Omental fat pad (tissue), 4 donors: ENCODE data around the gene CNTNAP2. TPM values are rescaled to one million over a fixed set of nuclear protein-coding genes. Genes with fewer than 3 reads are reported as not detected.
"Not testable (repeated sequence)": the region's sequence is repeated elsewhere in the genome, so short reads cannot be mapped to it uniquely, and the experiment has no call there.

Experiments
- ATAC-seq: fragments of 150-250 bp; one replicate; pipeline ENCODE4 v1.9.1; 2016; ENCODE audit warnings: mild to moderate bottlenecking, moderate library complexity; ENCODE audit not compliant: low FRiP score
- DNase-seq: peaks from one replicate; pipeline ENCODE4 v3.0.0-alpha.2; 2019; ENCODE audit warnings: low spot score
- total RNA-seq, 4 donors: library from RNA; depleted of rRNA; stranded (reverse); fragments of >200 nt; gene quantifications; one replicate each; pipeline ENCODE4 v1.1.0, GENCODE V29; 2016
- TF ChIP-seq, protein P1 (sequence below), 3 donors: fragments of 450-650 bp; IDR thresholded peaks; one replicate each; pipeline ENCODE4 v1.5.1; 2016 to 2017; ENCODE audit warnings: antibody characterized with exemption in 3 of 3, mild to moderate bottlenecking in 3 of 3, moderate library complexity in 2 of 3

Gene CNTNAP2
- total RNA-seq, 4 donors from 2014 or later: 0.38 to 1.5 (median 1.1) TPM; not detected in 1

DNA sequence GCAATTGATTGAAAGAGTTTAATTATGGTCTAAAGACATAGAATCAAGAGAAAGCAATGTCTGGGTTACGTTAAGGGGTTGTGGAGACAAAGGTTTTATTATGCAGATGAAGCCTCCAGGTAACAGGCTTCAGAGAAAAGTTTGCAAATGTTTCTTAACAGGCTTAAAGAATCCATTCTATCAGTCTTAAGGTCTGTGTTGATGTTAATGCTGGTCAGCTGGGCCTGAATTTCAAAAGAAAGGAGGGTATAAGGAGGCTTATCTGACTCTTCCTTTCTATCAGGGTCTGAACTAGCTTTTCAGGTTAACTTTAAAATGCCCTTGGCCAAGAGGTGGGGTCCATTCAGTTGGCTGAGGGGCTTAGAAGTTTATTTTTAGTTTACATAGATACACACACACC, 1469.5 kb downstream of the CNTNAP2 start:
- no peak for ATAC-seq
- DNase-seq: no peak
- TF ChIP-seq, protein P1, sequence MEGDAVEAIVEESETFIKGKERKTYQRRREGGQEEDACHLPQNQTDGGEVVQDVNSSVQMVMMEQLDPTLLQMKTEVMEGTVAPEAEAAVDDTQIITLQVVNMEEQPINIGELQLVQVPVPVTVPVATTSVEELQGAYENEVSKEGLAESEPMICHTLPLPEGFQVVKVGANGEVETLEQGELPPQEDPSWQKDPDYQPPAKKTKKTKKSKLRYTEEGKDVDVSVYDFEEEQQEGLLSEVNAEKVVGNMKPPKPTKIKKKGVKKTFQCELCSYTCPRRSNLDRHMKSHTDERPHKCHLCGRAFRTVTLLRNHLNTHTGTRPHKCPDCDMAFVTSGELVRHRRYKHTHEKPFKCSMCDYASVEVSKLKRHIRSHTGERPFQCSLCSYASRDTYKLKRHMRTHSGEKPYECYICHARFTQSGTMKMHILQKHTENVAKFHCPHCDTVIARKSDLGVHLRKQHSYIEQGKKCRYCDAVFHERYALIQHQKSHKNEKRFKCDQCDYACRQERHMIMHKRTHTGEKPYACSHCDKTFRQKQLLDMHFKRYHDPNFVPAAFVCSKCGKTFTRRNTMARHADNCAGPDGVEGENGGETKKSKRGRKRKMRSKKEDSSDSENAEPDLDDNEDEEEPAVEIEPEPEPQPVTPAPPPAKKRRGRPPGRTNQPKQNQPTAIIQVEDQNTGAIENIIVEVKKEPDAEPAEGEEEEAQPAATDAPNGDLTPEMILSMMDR (IDR thresholded peaks at IDR 0.05): no peak

DNA sequence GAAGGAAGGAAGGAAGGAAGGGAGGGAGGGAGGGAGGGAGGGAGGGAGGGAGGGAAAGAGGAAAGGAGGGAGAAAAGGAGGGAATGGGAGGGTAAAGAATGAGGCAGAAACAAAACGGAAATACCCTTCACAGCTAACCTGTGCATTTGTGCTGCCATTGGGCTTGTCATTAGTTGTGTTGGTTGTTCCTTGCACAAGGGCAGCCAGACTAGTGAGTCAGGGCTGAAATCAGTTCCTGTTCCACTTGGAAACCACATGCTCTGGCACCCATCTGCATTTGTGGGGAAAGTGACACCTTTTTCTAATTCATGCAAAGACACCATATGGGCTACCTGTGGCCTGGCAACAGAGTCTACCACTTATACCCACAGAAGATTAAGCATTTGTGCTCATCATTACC, 1469.9 kb downstream of the CNTNAP2 start:
- DNase-seq (no peak), ATAC-seq (no peak)
- TF ChIP-seq, protein P1 (IDR thresholded peaks at IDR 0.05): no peak

DNA sequence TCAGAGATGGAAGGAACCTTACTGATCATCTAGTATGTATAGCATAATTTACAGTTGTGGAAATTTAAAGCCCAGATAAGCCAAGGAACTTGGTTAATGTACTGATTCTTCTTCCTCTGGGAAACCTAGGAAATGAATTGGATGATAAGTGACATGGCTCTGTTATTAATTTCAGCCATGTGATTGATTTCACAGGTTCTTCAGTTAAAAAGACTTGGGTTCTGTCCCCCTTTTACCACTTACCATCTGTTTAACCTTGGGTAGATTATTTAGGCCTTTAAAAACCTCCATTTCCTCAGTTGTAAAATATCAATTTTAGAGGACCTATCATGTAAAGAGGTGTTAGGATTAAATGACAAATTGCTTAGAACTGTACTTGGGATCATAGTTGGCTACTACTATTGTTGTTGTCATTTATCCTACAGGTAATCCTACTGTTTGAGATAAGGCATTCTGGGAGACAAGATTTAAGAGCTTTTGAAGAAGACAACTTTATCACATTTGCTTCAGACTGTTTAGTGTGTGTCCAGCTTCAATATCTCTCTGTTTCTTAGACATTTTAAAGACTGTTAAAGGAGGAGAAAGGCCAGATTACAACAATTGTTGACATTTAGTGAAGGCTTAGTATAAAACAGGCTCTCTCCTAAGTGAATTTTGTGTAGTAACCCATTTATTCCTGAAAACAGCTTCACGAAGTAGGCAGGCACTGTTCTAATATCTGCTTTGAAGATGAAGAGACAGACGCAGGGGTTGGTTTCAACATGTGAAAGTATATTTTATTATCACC, 1476.9 kb downstream of the CNTNAP2 start:
- TF ChIP-seq, protein P1 (IDR thresholded peaks at IDR 0.05): no peak
- DNase-seq (no peak), ATAC-seq (no peak)

DNA sequence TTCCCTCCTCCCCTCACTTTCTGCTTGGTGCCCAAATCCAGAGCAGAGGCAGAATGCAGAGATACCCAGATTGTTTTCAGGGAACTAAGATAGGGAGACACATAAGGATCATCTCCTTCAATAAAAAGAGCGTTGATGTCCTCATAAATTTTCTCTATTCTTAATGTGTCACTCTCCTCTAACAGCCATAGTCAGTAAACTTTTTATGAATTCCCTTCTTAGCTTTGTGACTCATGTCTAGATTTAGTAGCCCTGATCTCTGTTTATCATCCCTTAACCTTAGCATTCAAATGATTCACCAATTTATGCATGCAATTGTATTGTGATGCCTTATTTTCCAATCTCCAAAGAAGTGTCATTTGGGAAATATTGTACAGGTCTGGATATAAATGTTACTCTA, 1478.4 kb downstream of the CNTNAP2 start:
- ATAC-seq (no peak), DNase-seq (no peak)
- TF ChIP-seq, protein P1 (IDR thresholded peaks at IDR 0.05): no peak

DNA sequence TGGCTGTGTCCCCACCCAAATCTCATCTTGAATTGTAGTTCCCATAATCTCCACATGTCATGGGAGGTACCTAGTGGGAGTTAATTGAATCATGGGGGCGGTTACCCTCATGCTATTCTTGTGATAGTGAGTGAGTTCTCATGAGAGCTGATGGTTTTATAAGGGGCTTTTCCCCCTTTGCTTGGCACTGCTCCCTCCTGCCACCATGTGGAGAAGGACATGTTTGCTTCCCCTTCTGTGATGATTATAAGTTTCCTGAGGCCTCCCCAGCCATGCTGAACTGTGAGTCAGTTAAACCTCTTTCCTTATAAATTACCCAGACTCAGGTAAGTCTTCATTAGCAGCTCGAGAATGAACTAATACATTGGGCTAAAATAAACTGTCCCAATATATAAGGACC, 1482.1 kb downstream of the CNTNAP2 start:
- DNase-seq, ATAC-seq: not testable (repeated sequence)

DNA sequence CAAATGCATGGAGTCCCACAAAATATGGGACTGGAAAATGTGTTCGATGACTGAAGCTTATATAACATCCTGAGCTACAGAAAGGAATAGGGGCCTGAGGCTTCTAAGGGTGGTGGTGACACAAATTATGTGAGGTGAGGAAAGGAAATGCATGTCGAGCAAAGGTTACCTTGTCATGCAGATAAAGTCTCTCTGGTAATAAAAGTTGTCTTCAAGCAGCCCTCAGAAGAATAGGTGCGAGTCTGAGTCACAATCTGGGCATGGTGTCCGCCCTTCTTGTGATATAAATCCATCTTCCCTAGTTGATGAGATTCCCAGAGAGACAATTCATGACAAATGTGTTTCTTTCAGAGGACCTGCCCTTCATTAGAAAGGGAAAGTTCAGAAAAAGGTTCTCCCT, 1488.7 kb downstream of the CNTNAP2 start:
- DNase-seq: no peak
- no peak for ATAC-seq
- TF ChIP-seq, protein P1 (IDR thresholded peaks at IDR 0.05): no peak

DNA sequence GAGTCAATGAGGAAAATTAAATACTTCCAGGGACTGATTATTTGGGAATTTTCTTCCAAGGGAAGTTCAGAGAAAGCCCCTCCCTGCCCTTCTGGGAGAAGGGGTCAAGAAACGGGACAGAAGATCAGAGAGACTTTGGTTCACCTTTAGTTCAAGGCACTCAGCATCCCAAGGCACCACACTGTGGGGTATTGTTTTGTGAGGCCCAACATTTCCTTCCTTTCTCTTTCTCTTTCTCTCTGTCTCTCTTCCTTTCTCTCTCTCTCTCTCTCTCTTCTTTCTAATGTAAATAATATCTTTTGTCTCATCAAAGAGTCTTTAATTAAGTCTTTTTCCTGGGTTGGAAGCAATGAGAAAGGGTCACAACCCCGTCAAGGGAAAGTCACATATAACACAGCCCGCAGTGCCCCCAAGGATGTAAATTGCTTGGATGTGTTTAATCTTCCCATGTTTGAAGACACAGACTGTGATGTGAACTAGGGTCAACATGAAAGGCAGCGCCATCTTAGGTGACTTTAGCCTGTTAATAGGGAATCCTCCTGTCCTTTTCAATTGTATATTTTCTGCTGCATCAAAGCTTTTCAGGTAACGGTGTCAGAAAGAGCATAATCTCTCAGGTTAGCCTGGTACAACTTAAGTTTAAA, 1490.7 kb downstream of the CNTNAP2 start:
- TF ChIP-seq, protein P1 (IDR thresholded peaks at IDR 0.05): no peak
- ATAC-seq: no peak

More for the DNA sequence above, 1490.7 kb downstream of the CNTNAP2 start:
- DNase-seq: no peak
